ENCODE data around the gene IL6ST. TPM values are rescaled to one million over a fixed set of nuclear protein-coding genes. Genes with fewer than 3 reads are reported as not detected.
"Not testable (repeated sequence)": the region's sequence is repeated elsewhere in the genome, so short reads cannot be mapped to it uniquely, and the experiment has no call there.

Gene IL6ST
- total RNA-seq, 2 experiments from 2014 or later: 377 to 404 TPM

DNA sequence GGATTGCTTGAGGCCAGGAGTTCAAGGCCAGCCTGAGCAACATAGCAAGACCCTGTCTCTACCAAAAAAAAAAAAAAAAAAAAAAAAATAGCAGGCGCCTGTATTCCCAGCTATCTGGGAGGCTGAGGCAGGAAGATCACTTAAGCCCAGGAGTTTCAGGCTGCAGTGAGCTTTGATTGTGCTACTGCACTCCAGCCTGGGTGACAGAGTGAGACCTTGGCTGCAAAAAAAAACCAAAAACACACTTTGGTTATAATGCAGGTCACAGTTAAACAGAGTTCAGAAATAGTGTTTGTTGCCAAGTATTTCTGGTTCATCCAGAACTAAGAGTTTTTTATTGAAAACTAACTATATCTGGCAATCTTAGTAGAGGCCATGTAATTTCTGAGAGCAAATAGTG lies 24.1 kb upstream of the IL6ST start:
- Mint-ChIP-seq H3K36me3 (ENCODE audit: low read depth) (no peaks in the 10 kb centered on the region), H3K27ac (peak overlapping the region; percentile 76), H3K4me3 (peak overlapping the region; percentile 65), H3K9me3 (no peaks in the 10 kb centered on the region), H3K4me1 (ENCODE audit: low read depth) (peaks cover 34% of the 10 kb centered on the region), H3K27me3 (no peaks in the 10 kb centered on the region)
- DNase-seq (no peak), ATAC-seq (ENCODE audit: poor library complexity) (no peak)
- Histone ChIP-seq H3K27me3 (ENCODE audit: control insufficient read depth in 1 of 2, insufficient read depth in 2 of 2, low read length in 2 of 2) (no peaks in the 10 kb centered on the region), H3K4me1 (ENCODE audit: insufficient read depth, low read length) (peaks cover 8% of the 10 kb centered on the region), H3K27ac (ENCODE audit: low read depth in 1 of 2, low read length in 2 of 2) (peak overlapping the region in 1 of 2 donors; percentile 27), H3K36me3 (ENCODE audit: insufficient read depth, low read length) (no peaks in the 10 kb centered on the region), H3K9me3 (ENCODE audit: control insufficient read depth in 1 of 2, insufficient read depth in 1 of 2, low read length in 2 of 2) (peaks cover 0 to 8% of the 10 kb centered on the region in 2 experiments), H3K4me3 (ENCODE audit: low read length) (no peak overlapping the region)
- TF ChIP-seq CTCF (IDR thresholded peaks at IDR 0.05): no peak
- ChIA-PET POLR2A (interaction anchor here (0.9 to 1.5 kb wide), 4 partner anchors 30 to 84 kb away, joined by 3 to 4 read pairs (median 3); no protein-coding TSS in a partner anchor), CTCF (interaction anchor here (0.7 kb wide), 1 partner anchor 117 kb away, joined by 3 read pairs; no protein-coding TSS in a partner anchor)
- intact Hi-C loops (cut with DNase I, micrococcal nuclease): no loop called here

GRCh38 chr5:56014701-56015100 lies 19.9 kb upstream of the IL6ST start:
- CTCF ChIA-PET; DNase-seq; ATAC-seq (ENCODE audit: poor library complexity); H3K27ac Mint-ChIP-seq; H3K9me3 ChIP-seq (ENCODE audit: control insufficient read depth in 1 of 2, insufficient read depth in 1 of 2, low read length in 2 of 2); H3K27me3 ChIP-seq (ENCODE audit: control insufficient read depth in 1 of 2, insufficient read depth in 2 of 2, low read length in 2 of 2); H3K36me3 Mint-ChIP-seq (ENCODE audit: low read depth); H3K27me3 Mint-ChIP-seq; H3K4me3 Mint-ChIP-seq; H3K4me3 ChIP-seq (ENCODE audit: low read length); POLR2A ChIA-PET; H3K9me3 Mint-ChIP-seq; H3K27ac ChIP-seq (ENCODE audit: low read depth in 1 of 2, low read length in 2 of 2); H3K36me3 ChIP-seq (ENCODE audit: insufficient read depth, low read length): not testable (repeated sequence)
- intact Hi-C loops (cut with DNase I, micrococcal nuclease): loop anchor here in 1 of 2 experiments (5.0 kb wide), 1 partner anchor 43 kb away; no protein-coding TSS in a partner anchor
- peaks cover 46% of the 10 kb centered on the region for H3K4me1 Mint-ChIP-seq (ENCODE audit: low read depth)
- H3K4me1 ChIP-seq (ENCODE audit: insufficient read depth, low read length): peaks cover 37% of the 10 kb centered on the region

GRCh38 chr5:56013939-56014338 lies 19.2 kb upstream of the IL6ST start:
- DNase-seq; H3K9me3 ChIP-seq (ENCODE audit: control insufficient read depth in 1 of 2, insufficient read depth in 1 of 2, low read length in 2 of 2); H3K27ac ChIP-seq (ENCODE audit: low read depth in 1 of 2, low read length in 2 of 2); H3K36me3 Mint-ChIP-seq (ENCODE audit: low read depth); H3K9me3 Mint-ChIP-seq; H3K4me3 ChIP-seq (ENCODE audit: low read length); H3K4me3 Mint-ChIP-seq; H3K27ac Mint-ChIP-seq; H3K36me3 ChIP-seq (ENCODE audit: insufficient read depth, low read length); CTCF ChIA-PET; H3K27me3 ChIP-seq (ENCODE audit: control insufficient read depth in 1 of 2, insufficient read depth in 2 of 2, low read length in 2 of 2); H3K27me3 Mint-ChIP-seq; POLR2A ChIA-PET; ATAC-seq (ENCODE audit: poor library complexity): not testable (repeated sequence)
- peaks cover 41% of the 10 kb centered on the region for H3K4me1 Mint-ChIP-seq (ENCODE audit: low read depth)
- H3K4me1 ChIP-seq (ENCODE audit: insufficient read depth, low read length): peaks cover 35% of the 10 kb centered on the region
- intact Hi-C loops (cut with DNase I, micrococcal nuclease): loop anchor here in 1 of 2 experiments (1.0 to 5.0 kb wide), 2 partner anchors 43 to 67 kb away; no protein-coding TSS in a partner anchor

GRCh38 chr5:56012281-56012963 lies 17.7 kb upstream of the IL6ST start:
- ChIA-PET CTCF (interaction anchor here (0.7 to 1.2 kb wide), 3 partner anchors 10 to 77 kb away, joined by 3 read pairs; no protein-coding TSS in a partner anchor), POLR2A (interaction anchor here (0.5 to 3.5 kb wide), 31 partner anchors 9 to 403 kb away, joined by 3 to 114 read pairs (median 5); partner anchors contain the start of gene IL6ST)
- intact Hi-C loops (cut with DNase I, micrococcal nuclease): loop anchor here in 1 of 2 experiments (1.0 to 5.0 kb wide), 3 partner anchors 18 to 45 kb away; partner anchors contain the start of gene IL6ST
- H3K27me3 Mint-ChIP-seq: no peaks in the 10 kb centered on the region
- Histone ChIP-seq H3K27me3 (ENCODE audit: control insufficient read depth in 1 of 2, insufficient read depth in 2 of 2, low read length in 2 of 2) (no peaks in the 10 kb centered on the region), H3K4me1 (ENCODE audit: insufficient read depth, low read length) (peaks cover 33% of the 10 kb centered on the region), H3K4me3 (ENCODE audit: low read length) (no peak overlapping the region), H3K27ac (ENCODE audit: low read depth in 1 of 2, low read length in 2 of 2) (peak overlapping the region; percentile 29 to 53), H3K36me3 (ENCODE audit: insufficient read depth, low read length) (no peaks in the 10 kb centered on the region), H3K9me3 (ENCODE audit: control insufficient read depth in 1 of 2, insufficient read depth in 1 of 2, low read length in 2 of 2) (peaks cover 0 to 8% of the 10 kb centered on the region in 2 experiments)
- DNase-seq: peak in 8 of 14 experiments; percentile 13 to 82 (median 49)
- TF ChIP-seq CTCF (IDR thresholded peaks at IDR 0.05): no peak
- H3K27ac Mint-ChIP-seq: peak overlapping the region; percentile 75
- peak overlapping the region; percentile 16 for H3K4me3 Mint-ChIP-seq
- peak; percentile 94 for ATAC-seq (ENCODE audit: poor library complexity)
- no peaks in the 10 kb centered on the region for H3K9me3 Mint-ChIP-seq
- H3K4me1 Mint-ChIP-seq (ENCODE audit: low read depth): peaks cover 43% of the 10 kb centered on the region
- no peaks in the 10 kb centered on the region for H3K36me3 Mint-ChIP-seq (ENCODE audit: low read depth)

Measured in CD4-positive, alpha-beta T cell (primary cell).